H1 (cell line): Measurements from ENCODE around the gene DTD1. TPM values are rescaled to one million over a fixed set of nuclear protein-coding genes. Genes with fewer than 3 reads are reported as not detected.

Source experiments
- polyA plus RNA-seq, 7 experiments: library from polyadenylated mRNA; depleted of rRNA in 3 of 7; stranded (reverse) in 5 of 7; unstranded in 2 of 7; fragments of >200 nt in 5 of 7; fragments of 200-250 nt in 2 of 7; gene quantifications; 1 replicate in 5 of 7; 2 replicates in 1 of 7; 4 replicates in 1 of 7; pipeline versions ENCODE4 v1.2.1 to v1.2.3, GENCODE V29; 2011 to 2013; ENCODE audit warnings: missing spikeins in 2 of 7, mixed read lengths in 2 of 7
- total RNA-seq: library from RNA; stranded (reverse); fragmentation: NEBNext Ultra II Directional; extraction: Animal tissue kit (Norgen Biotek cat#: 25700); gene quantifications from 2 replicates; pipeline ENCODE4 v1.2.1, GENCODE V29; 2021
- TF ChIP-seq, protein P1 (sequence below), 3 experiments: IDR thresholded peaks; 1 replicate in 2 of 3; 2 replicates in 1 of 3; pipeline versions ENCODE4 v1.5.1 to v1.6.1; 2011; ENCODE audit warnings: low read length in 3 of 3, mild to moderate bottlenecking in 3 of 3, inconsistent platforms in 2 of 3, low read depth in 1 of 3, moderate library complexity in 1 of 3; ENCODE audit not compliant: insufficient read depth in 1 of 3; ENCODE audit errors: control extremely low read depth in 1 of 3

Gene DTD1
- total and polyA plus RNA-seq, 2 of the 8 experiments (the other 6 are each of a cell fraction or from before 2014, with no cell fraction given), result 49.7 to 66.6 TPM

DNA sequence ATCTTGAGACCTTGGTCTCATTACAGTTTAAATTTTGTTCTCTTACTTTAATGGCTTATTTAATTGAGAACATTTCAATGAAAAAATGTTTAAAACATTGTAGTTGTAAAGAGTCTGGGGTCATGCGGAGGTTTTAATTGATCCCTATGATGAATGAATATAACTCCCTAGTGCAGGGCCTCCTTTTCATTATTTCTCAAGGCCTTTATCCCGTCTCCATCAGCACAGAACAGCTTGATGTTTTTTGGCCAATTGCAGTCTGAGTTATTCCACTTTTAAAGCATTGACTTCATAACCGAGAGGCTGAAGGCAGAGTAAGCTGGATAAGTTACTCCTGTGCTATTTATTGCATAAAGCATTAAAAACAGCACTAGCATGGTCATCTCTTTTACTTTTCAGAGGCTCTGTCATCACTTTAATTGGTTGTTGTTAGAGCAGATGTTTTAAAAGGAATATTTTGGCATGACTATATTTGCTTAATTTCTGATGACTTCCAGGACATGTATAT lies 83.4 kb downstream of the DTD1 start (continued):
- TF ChIP-seq, protein P1, sequence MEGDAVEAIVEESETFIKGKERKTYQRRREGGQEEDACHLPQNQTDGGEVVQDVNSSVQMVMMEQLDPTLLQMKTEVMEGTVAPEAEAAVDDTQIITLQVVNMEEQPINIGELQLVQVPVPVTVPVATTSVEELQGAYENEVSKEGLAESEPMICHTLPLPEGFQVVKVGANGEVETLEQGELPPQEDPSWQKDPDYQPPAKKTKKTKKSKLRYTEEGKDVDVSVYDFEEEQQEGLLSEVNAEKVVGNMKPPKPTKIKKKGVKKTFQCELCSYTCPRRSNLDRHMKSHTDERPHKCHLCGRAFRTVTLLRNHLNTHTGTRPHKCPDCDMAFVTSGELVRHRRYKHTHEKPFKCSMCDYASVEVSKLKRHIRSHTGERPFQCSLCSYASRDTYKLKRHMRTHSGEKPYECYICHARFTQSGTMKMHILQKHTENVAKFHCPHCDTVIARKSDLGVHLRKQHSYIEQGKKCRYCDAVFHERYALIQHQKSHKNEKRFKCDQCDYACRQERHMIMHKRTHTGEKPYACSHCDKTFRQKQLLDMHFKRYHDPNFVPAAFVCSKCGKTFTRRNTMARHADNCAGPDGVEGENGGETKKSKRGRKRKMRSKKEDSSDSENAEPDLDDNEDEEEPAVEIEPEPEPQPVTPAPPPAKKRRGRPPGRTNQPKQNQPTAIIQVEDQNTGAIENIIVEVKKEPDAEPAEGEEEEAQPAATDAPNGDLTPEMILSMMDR (IDR thresholded peaks at IDR 0.05; ENCODE audit: control extremely low read depth in 1 of 3, insufficient read depth in 1 of 3, low read depth in 1 of 3, low read length in 3 of 3), result no peak
